Adrenal gland (tissue), 12 donors: ENCODE results near the gene TMCC2. TPM values are rescaled to one million over a fixed set of nuclear protein-coding genes. Genes with fewer than 3 reads are reported as not detected.

Experiments
- DNase-seq, 7 donors: peaks; one replicate each; pipeline ENCODE4 v3.0.0-alpha.2; 2019 to 2020
- H3K27ac ChIP-seq, 5 donors: fragments of 200-600 bp; sonication (generic) in 4 of 5; 1 replicate in 3 of 5; 2 replicates in 2 of 5; pipeline versions ENCODE4 v1.5.1 to v1.8.0; 2016 to 2020; ENCODE audit warnings: mild to moderate bottlenecking in 1 of 5
- H3K27me3 ChIP-seq: fragments of 200-600 bp; 2 replicates; pipeline ENCODE4 v1.8.0; 2021
- H3K36me3 ChIP-seq, 2 donors: fragments of 200-600 bp; replicated peaks in 1 of 2; 1 replicate in 1 of 2; 2 replicates in 1 of 2; pipeline versions ENCODE4 v1.5.1 to v1.8.0; 2018 to 2022
- H3K4me1 ChIP-seq, 2 donors: fragments of 200-600 bp; replicated peaks in 1 of 2; 1 replicate in 1 of 2; 2 replicates in 1 of 2; pipeline versions ENCODE4 v1.5.1 to v1.8.0; 2018 to 2021
- H3K4me3 ChIP-seq, 4 donors: fragments of 200-600 bp; sonication (generic) in 3 of 4; one replicate each; pipeline ENCODE4 v1.5.1; 2016 to 2018
- H3K9me3 ChIP-seq, 3 donors: fragments of 200-600 bp; sonication (generic) in 1 of 3; replicated peaks in 1 of 3; 1 replicate in 2 of 3; 2 replicates in 1 of 3; pipeline versions ENCODE4 v1.5.1 to v1.8.0; 2016 to 2021
- POLR2A ChIP-seq, 2 donors: fragments of 450-650 bp; IDR thresholded peaks; one replicate each; pipeline ENCODE4 v1.6.1; 2017; ENCODE audit warnings: antibody characterized with exemption in 2 of 2, mild to moderate bottlenecking in 2 of 2, moderate library complexity in 1 of 2
- WGBS, 4 donors: extraction: QIAGEN DNeasy Blood & Tissue Kit in 2 of 4; methylation state at CpG; one replicate each; pipeline versions ENCODE4 v1.1.5 to v1.1.7; 2013 to 2017; 5-methylcytosine and 5-hydroxymethylcytosine counted together
- intact Hi-C, 2 donors: fragments of 100-400 bp; cut with DNase I; formaldehyde crosslinking; loops; one replicate each; pipeline versions ENCODE4 v1.14.1 to v1.15.0; 2022 to 2023
- polyA plus RNA-seq, 3 donors: library from polyadenylated mRNA; stranded (reverse); fragments of 200-250 nt in 2 of 3; fragments of 350-450 nt in 1 of 3; fragmentation: Illumina TruSeq in 1 of 3; extraction: RNeasy Lipid Tissue Mini Kit (QIAGEN cat#74804) in 1 of 3; gene quantifications; one replicate each; pipeline ENCODE4 v1.2.3, GENCODE V29; 2013 to 2014
- total RNA-seq, 9 donors: library from RNA; depleted of rRNA in 4 of 9; stranded (reverse); fragments of >200 nt in 4 of 9; fragments of 120-200 nt in 1 of 9; fragmentation: NEBNext Ultra II Directional in 1 of 9; extraction: Animal tissue kit (Norgen Biotek cat#: 25700) in 1 of 9; gene quantifications; one replicate each; pipeline versions ENCODE4 v1.1.0 to v1.2.4, GENCODE V29; 2013 to 2023
- TF ChIP-seq, protein P1 (sequence below), 6 experiments: fragments of 450-650 bp in 4 of 6; fragments of 200-600 bp in 2 of 6; sonication (generic) in 1 of 6; IDR thresholded peaks; 1 replicate in 5 of 6; 2 replicates in 1 of 6; pipeline versions ENCODE4 v1.5.1 to v1.8.0; 2016 to 2021; ENCODE audit warnings: antibody characterized with exemption in 6 of 6, mild to moderate bottlenecking in 2 of 6, moderate library complexity in 1 of 6
- donor health status: healthy with polysubstance abuse.
- donor health status: Bipolar disorder and iron deficiency.
- donor health status: DM: yes; HTN: yes; CAD: no.
- donor health status: DM: no; HTN: no; CAD: no.
- donor health status: DM: no; HTN: no; CAD: no.
- donor health status: DM: yes; HTN: yes; CAD: no.

TMCC2 gene
- total and polyA plus RNA-seq, 12 donors = 2.3 to 33.2 (median 7.5) TPM

GRCh38 chr1:205228093-205228521, 361 bp downstream of the TMCC2 start:
- H3K36me3 ChIP-seq = no peaks in the 10 kb centered on the region
- peak overlapping the region in 1 of 5 donors; percentile 39 for H3K27ac ChIP-seq
- no peaks in the 10 kb centered on the region for H3K27me3 ChIP-seq
- TF ChIP-seq POLR2A (IDR thresholded peaks at IDR 0.05) = no peak
- TF ChIP-seq, protein P1, sequence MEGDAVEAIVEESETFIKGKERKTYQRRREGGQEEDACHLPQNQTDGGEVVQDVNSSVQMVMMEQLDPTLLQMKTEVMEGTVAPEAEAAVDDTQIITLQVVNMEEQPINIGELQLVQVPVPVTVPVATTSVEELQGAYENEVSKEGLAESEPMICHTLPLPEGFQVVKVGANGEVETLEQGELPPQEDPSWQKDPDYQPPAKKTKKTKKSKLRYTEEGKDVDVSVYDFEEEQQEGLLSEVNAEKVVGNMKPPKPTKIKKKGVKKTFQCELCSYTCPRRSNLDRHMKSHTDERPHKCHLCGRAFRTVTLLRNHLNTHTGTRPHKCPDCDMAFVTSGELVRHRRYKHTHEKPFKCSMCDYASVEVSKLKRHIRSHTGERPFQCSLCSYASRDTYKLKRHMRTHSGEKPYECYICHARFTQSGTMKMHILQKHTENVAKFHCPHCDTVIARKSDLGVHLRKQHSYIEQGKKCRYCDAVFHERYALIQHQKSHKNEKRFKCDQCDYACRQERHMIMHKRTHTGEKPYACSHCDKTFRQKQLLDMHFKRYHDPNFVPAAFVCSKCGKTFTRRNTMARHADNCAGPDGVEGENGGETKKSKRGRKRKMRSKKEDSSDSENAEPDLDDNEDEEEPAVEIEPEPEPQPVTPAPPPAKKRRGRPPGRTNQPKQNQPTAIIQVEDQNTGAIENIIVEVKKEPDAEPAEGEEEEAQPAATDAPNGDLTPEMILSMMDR (IDR thresholded peaks at IDR 0.05) = no peak
- WGBS, 4 donors = 0 to 3% (median 0%) methylated on average over 7 to 27 of the region's 27 CpGs
- peak overlapping the region in 2 of 4 donors; percentile 49 to 83 for H3K4me3 ChIP-seq
- intact Hi-C loops = no loop called here
- peaks cover 20 to 22% of the 10 kb centered on the region in 2 donors for H3K4me1 ChIP-seq
- no peaks in the 10 kb centered on the region for H3K9me3 ChIP-seq
- peak in 1 of 7 donors; percentile 34 for DNase-seq

DNA sequence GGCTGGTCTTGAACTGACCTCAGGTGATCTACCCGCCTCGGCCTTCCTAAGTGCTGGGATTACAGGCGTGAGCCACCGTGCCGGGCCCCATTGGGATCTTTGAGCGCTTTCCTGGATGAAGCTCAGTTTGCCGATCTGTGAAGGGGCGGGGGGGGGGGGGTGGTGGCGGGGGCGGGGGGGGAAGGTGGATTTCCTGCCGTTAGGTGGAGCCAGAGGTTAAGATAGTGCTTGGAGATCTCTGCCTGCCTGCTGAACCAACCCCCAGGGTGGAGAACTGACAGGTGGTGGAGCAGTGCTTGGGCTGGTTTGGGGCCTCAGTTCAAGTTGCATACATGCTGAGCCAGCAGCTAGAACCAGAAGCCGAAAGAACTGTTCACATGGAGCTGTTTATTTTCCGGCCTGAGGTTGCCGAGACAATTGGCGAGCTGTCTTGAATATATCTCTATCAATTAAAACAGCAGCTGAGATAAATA, 1.7 kb downstream of the TMCC2 start:
- H3K36me3 ChIP-seq = no peaks in the 10 kb centered on the region
- WGBS, 4 donors = 1 to 12% (median 2%) methylated on average over 8 to 15 of the region's 15 CpGs; no CpG with 5 or more reads in 1 of the 4 donors
- DNase-seq = peak; percentile 64 to 82 (median 72)
- TF ChIP-seq, protein P1 (IDR thresholded peaks at IDR 0.05) = peak in 2 of 6 experiments; percentile 16 to 17
- no peak for TF ChIP-seq POLR2A (IDR thresholded peaks at IDR 0.05)
- intact Hi-C loops = no loop called here
- H3K4me1 ChIP-seq = peaks cover 20 to 22% of the 10 kb centered on the region in 2 donors
- H3K9me3 ChIP-seq = no peaks in the 10 kb centered on the region
- peak overlapping the region in 2 of 5 donors; percentile 13 to 56 for H3K27ac ChIP-seq
- no peaks in the 10 kb centered on the region for H3K27me3 ChIP-seq
- H3K4me3 ChIP-seq = peak overlapping the region in 2 of 4 donors; percentile 49 to 83

- H3K27me3 ChIP-seq = no peaks in the 10 kb centered on the region
- H3K4me1 ChIP-seq = peaks cover 20 to 22% of the 10 kb centered on the region in 2 donors
- WGBS, 4 donors = 33 to 41% (median 36%) methylated on average over 9 to 10 of the region's 10 CpGs
- DNase-seq = peak in 4 of 7 donors; percentile 44 to 69 (median 60)
- peak overlapping the region in 1 of 4 donors; percentile 83 for H3K4me3 ChIP-seq
- H3K9me3 ChIP-seq = no peaks in the 10 kb centered on the region
- H3K27ac ChIP-seq = peak overlapping the region in 2 of 5 donors; percentile 13 to 56
- no peaks in the 10 kb centered on the region for H3K36me3 ChIP-seq
- TF ChIP-seq, protein P1 (IDR thresholded peaks at IDR 0.05) = no peak
- no peak for TF ChIP-seq POLR2A (IDR thresholded peaks at IDR 0.05)
- intact Hi-C loops = no loop called here
These were observed 2.4 kb downstream of the TMCC2 start for GRCh38 chr1:205229916-205230700.

DNA sequence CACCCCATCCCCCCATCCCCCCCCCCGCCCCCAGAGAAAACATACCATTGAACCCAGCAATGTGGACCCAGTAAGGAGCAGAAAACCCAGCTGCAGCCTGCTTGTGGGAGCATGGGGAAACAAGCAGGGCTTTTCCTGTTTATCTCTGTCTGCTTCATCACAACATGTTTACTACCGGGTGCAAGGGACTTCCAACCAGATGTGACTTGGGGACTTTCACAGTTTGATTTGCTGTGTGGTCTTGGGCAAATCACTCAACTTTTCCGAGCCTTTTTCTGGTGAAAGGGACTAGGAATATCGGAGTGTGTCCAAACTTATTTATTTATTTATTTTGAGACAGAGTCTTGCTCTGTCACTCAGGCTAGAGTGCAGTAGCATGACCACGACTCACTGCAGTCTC, 3.2 kb downstream of the TMCC2 start:
- intact Hi-C loops = no loop called here
- Histone ChIP-seq H3K27me3 (no peaks in the 10 kb centered on the region), H3K36me3 (no peaks in the 10 kb centered on the region), H3K4me1 (peaks cover 20 to 22% of the 10 kb centered on the region in 2 donors), H3K27ac (no peak overlapping the region), H3K9me3 (no peaks in the 10 kb centered on the region), H3K4me3 (no peak overlapping the region)
- WGBS, 4 donors = 82 to 93% (median 88%) methylated on average over 5 of the region's 5 CpGs
- TF ChIP-seq, protein P1 (IDR thresholded peaks at IDR 0.05) = no peak
- peak in 1 of 7 donors; percentile 5 for DNase-seq
